ENCODE data around the gene PEX10.
"Not testable (repeated sequence)": the region's sequence is repeated elsewhere in the genome, so short reads cannot be mapped to it uniquely, and the experiment has no call there.

The PEX10 gene

GRCh38 chr1:2442661-2443060 is 30.3 kb upstream of the PEX10 start:
- no peak for DNase-seq

- no peak for DNase-seq
These were observed 29.4 kb upstream of the PEX10 start for GRCh38 chr1:2441746-2442145.

- DNase-seq, result not testable (repeated sequence)
These were observed 28.0 kb upstream of the PEX10 start for GRCh38 chr1:2440346-2440745.

GRCh38 chr1:2439369-2439768 is 27.0 kb upstream of the PEX10 start:
- DNase-seq, result no peak

GRCh38 chr1:2438641-2439040 is 26.3 kb upstream of the PEX10 start:
- no peak for DNase-seq

- no peak for DNase-seq
These were observed 25.7 kb upstream of the PEX10 start for GRCh38 chr1:2438038-2438437.

- no peak for DNase-seq
These were observed 25.3 kb upstream of the PEX10 start for GRCh38 chr1:2437617-2438016.

- DNase-seq, result no peak
These were observed 24.5 kb upstream of the PEX10 start for GRCh38 chr1:2436876-2437275.

- DNase-seq, result no peak
These were observed 23.5 kb upstream of the PEX10 start for GRCh38 chr1:2435746-2436355.

- no peak for DNase-seq
These were observed 22.7 kb upstream of the PEX10 start for GRCh38 chr1:2435091-2435490.

GRCh38 chr1:2433936-2434655 is 21.7 kb upstream of the PEX10 start:
- no peak for DNase-seq

- DNase-seq, result no peak
These were observed 20.8 kb upstream of the PEX10 start for GRCh38 chr1:2433196-2433595.

- no peak for DNase-seq
These were observed 20.1 kb upstream of the PEX10 start for GRCh38 chr1:2432441-2432844.

- no peak for DNase-seq
These were observed 19.2 kb upstream of the PEX10 start for GRCh38 chr1:2431518-2431917.

GRCh38 chr1:2431103-2431502 is 18.7 kb upstream of the PEX10 start:
- no peak for DNase-seq

- DNase-seq, result no peak
These were observed 18.2 kb upstream of the PEX10 start for GRCh38 chr1:2430592-2430973.

GRCh38 chr1:2429780-2430591 is 17.6 kb upstream of the PEX10 start:
- no peak for DNase-seq

GRCh38 chr1:2428490-2428889 is 16.1 kb upstream of the PEX10 start:
- DNase-seq, result no peak

- DNase-seq, result no peak
These were observed 15.6 kb upstream of the PEX10 start for GRCh38 chr1:2427976-2428375.

GRCh38 chr1:2427051-2427450 is 14.7 kb upstream of the PEX10 start:
- DNase-seq, result no peak

GRCh38 chr1:2426540-2426939 is 14.2 kb upstream of the PEX10 start:
- DNase-seq, result no peak

GRCh38 chr1:2425892-2426291 is 13.5 kb upstream of the PEX10 start:
- DNase-seq, result no peak

- DNase-seq, result no peak
These were observed 10.2 kb upstream of the PEX10 start for GRCh38 chr1:2422523-2422922.

GRCh38 chr1:2419416-2419815 is 7.1 kb upstream of the PEX10 start:
- DNase-seq, result no peak

All from SIG-M5 (cell line).